GM19099 (cell line): ENCODE measurements around the gene OSBP2.

Experiments used
- POLR2A ChIP-seq: IDR thresholded peaks from 3 replicates; pipeline ENCODE4 v1.6.1; 2011; ENCODE audit warnings: low read depth; ENCODE audit not compliant: insufficient read length; ENCODE audit errors: extremely low read depth

OSBP2 gene

DNA sequence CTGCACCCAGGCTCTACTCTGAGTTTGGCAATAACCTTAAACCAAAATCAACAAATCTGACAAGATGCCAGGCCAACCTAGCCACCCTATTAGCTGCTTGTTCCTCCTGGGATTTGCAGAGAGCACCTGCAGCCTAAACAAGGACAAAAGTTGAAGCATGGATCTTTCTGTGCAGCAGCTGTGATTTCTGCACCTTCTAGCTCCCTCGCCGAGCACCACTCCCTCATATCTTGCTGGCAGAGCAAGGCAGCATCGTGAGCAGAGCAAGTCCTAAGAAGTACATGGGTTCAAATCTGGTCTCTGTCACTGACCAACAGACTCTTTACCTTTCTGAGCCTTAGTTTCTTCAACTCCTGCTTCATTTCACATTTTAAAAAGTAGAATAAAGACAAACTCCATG, 235.6 kb downstream of the OSBP2 start:
- no peak for TF ChIP-seq POLR2A

DNA sequence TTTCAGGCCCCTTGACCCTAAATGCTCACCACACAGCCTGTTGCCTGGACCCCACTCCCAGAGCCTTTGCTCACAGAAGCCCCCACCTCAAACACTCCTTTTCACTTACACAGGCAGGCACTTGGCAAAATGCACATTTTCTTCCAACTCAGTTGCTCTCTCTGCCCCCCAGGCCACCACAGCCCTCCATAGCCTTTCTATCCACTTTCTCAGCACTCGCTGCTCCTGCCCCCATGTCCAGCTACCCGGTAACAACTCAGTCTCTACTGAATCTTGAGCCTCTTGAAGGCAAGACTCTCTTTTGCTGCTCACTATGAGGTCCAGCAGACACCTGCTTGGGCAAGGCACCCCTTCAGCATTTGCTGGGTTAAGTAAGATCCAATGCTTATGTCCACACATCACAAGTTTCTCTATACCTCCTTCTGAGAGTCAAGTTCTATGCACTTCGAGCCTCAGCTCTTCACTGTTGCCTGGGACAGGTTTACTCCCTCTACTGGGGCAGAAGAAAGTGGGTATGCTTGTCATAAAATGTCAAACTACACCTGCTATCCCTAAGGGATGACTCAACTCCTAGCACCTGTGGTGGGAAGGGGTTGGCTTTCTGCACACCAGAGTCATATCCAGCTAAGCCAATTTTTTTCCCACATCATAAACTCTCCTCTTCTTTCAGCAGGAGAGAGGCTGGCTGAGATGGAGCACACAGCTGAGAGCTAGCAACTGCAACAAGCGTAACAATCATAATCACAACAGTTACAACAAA, 237.0 kb downstream of the OSBP2 start:
- TF ChIP-seq POLR2A = no peak

DNA sequence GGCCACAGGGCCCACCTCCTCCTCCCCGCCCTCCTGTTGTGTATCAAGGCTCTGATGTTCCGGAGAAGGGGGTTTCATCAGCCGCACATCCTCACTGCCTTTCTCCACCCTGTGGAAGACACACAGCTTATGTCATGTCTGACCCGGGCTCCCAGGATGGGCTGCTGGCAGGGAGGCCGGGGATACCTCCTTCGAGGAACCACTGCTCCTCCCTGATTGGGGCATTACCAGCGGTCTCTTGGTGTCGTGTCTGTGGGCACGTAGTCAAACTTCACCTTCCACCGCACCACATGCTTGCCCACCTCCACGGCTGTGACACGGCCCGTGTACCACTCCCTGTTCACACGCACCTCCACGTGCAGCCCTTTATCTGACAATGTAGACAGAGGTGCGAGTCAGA, 238.0 kb downstream of the OSBP2 start:
- TF ChIP-seq POLR2A = no peak

DNA sequence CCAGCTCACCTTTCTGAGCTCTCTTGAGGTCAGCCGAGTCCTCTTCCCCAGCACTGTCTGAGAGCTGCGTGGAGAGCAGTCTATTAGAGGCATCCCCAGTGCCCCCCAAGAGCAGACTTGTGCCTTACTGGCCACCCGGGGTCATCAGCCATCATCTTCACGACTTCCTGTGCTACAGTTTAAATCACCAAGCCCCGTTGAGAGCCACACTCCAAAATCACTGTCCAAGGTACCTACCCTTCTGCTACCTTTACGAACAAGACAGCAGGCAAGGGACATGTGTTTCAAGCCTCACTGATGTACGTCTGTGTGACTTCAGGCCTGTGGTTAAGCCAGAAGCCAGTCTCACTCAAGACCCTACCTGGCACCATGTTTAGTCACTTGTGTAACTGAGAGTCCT, 238.8 kb downstream of the OSBP2 start:
- no peak for TF ChIP-seq POLR2A

DNA sequence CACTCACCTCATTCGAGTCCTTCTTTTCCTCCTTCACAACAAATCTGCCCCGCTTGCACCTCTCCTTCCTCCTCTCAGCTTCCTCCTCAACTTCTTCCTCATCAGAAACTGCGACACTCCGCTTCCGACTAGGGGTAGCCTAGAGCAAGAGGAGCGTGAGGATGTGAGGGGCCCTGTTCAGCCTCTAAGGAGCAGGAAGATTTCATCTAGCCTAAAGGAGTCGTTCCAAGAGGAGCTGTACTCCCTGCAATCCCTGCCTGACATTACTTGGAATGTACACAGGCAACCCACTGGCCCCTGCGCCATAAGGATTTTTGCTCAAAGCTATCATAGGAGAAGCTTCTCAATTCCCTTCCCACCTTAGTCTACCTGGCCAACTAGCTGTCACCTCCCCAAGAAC, 239.4 kb downstream of the OSBP2 start:
- no peak for TF ChIP-seq POLR2A

DNA sequence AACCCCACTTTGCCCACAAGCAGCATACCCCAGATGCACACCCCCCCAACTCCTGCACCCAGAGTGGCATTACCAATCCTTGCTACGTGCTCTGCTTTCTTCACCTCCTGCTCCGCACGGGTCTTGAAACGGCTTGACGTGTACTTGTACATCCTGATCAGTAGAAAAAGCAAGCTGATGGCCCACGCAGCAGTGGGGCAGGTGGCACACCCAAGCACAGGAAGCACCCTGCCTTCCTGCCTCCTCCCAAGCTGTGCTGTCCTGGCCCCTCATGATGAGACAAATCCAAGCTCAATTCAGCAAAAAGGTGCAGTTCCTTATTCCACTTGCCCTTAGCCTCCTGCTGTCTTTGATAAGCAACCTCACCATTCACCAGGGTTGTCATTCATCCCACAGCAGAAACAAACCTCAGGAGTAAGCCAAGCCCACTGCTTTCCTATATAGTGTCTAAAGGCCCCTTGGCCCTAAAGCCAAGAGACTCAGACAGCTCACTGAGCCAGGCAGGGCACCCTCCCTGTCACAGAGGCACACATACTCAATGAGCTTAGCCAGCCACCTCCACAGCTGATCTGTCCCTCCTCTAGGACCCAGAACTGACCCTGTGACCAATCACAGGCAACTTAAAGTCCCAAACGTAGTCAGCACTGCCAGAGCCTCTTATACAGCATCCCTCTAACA, 246.2 kb downstream of the OSBP2 start:
- no peak for TF ChIP-seq POLR2A

DNA sequence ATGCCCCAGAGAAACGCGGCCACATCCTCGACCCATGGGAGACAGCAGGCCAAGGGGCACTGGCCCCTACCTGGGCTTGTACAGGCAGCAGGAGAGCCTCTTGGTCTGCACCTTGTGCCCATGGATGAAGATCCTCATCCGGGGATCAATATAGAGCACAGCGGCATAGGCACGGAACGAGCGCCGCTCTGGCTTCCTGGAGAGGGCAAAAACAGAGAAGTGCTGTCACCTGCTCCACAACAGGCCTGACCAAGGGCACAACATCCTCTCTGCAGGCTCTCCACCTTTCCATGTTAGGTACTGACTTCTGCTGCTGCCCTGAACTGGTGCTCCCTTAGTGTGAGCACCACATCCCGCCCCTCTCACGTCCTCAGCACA, 246.7 kb downstream of the OSBP2 start:
- TF ChIP-seq POLR2A = no peak

DNA sequence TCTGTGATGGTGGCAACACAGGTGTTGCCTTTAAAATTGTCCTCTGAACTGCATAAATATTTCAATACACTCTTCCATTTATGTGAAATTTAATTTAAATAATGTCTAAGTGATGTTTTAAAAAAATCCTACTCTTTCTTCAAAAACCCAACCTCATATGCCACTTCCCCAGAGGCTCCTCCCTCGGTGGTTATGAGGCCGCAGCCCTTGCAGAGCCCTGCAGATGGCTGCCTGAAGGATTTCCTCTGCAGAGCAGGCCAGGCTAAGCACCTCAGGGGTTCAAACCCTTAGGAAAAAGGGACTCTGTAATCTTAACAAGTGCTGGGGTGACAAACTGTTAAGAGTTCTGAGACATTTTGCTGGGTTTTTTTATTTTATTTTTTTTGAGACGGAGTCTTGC, 248.7 kb downstream of the OSBP2 start:
- no peak for TF ChIP-seq POLR2A

DNA sequence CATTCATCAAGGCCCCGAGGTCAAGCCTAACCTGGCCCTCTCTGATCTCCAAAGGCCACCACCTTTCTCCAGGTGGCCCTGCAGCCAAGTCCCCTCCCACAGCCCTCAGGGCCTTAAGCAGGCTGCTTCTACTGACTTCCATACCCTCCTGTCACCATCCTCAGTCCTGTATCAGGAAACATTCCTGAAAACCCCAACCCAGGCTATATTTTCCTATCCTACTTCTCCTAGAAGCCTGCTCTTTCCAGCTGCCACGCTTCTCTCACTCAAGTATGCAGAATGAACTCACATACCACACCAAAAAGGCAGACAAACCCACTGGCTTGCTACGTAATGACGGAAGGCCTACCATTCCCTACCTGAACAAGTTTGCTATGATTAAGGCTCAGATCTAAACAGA, 250.3 kb downstream of the OSBP2 start:
- TF ChIP-seq POLR2A = no peak

DNA sequence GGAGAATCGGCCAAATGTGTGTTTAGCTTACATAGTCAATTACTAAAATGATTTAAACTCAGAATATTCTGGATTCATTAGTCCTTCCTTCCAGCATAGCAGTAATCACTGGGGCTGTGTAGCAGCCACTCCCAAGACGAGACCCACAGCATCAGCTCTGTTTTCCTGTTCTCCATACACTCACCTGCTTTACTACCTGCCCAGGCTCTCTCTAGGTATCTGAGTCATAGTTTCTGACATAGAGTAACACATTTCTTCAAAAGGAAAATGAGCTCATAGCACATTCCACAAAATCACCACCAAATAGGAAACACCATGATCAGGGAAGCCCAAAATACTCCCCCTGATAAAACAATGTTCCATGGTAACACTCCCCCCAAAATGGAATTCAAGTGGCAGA, 251.0 kb downstream of the OSBP2 start:
- TF ChIP-seq POLR2A = no peak

DNA sequence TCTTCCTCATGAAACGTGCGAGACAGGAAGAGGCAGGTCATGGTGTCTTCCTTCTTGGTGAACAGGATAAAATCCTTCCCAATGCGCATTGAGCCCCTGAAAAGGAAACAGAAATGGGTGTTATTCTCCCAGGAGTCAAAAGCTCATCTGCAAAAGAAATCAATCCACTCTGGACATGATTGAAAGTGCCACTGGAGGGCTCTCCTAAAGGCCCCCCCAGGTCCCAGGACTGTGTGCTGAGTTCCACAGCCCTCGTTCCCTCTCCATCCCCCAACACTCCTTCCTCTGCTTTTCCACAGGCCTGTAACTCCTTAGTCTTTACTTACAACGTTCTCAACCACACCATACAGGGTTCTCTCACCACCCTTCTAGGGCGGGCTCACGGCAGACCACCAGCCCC, 251.7 kb downstream of the OSBP2 start:
- TF ChIP-seq POLR2A = no peak

DNA sequence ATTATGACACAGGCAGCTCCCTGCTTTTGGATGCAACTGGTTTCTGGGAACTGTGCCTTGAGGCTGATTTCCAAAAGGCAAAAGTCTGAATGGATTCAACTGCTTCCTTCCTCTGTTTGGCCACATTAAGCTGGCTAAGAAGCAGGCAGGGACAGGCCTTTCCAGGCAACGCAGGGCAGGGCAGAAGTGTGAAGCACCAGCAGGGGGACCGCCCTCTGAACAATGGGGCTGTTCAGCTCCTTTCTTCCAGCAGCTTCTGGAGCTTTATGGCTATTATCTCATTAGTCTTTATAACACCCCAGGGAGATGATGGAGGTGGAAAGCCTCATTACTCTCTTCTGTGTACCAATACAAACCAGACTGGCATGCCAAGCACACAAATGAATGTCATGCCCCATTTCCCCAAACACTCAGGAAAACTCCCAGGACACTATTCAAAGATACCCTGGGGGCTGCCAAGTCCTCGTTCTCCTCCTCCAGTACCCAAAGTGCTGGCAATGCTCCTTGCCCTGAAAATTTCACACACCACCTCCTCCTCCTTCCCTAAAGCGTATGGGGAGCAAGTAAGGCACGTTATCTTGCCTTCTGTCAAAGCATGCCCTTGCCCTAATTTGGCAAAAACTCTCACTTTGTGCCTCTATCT, 252.6 kb downstream of the OSBP2 start:
- TF ChIP-seq POLR2A = no peak

DNA sequence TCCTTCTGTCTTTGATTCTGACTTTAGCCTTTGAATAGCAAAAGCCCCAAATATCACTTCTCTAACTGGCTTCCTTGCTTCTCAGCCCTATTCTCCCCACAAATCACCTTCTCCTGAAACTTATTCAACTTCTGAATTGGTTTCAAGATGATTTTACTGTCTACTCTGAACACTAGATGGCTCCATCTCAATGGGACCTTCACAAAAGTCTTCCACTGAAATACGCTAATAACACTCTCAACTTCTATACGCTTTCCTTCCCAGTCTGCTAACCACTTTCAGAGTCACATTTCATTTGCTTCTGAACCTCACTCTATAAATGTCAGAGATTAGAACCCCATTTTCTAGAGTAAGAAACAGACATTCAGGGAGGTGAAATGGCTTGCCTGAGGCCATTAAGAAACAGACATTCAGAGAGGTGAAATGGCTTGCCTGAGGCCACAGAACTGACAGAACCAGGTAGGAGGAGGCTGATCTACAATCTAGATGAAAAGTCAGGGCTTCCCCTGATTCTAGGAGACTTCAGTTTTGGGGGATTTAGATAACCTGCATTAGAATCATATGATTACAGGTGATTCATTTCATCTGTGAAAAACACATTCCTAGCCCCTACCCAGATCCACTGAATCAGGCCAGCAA, 253.3 kb downstream of the OSBP2 start:
- no peak for TF ChIP-seq POLR2A

DNA sequence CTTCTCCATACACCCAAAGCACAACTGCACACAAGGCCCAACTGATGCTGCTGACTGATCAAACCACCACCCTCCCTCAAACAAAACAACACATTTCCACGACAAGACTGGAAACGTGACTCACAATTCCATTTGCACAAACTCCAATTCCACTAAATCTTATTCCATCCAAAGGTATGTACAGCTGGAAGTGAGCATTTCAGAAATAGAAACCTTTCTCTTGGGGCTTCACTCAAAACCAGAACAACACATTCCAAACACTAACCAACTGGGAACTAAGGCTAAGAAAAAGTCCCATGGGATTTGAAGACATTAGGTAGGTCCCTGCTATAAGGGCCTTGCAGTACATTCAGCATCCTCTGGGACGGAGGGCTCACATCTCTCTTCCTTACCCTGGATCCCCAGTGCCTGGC, 254.3 kb downstream of the OSBP2 start:
- TF ChIP-seq POLR2A = no peak

DNA sequence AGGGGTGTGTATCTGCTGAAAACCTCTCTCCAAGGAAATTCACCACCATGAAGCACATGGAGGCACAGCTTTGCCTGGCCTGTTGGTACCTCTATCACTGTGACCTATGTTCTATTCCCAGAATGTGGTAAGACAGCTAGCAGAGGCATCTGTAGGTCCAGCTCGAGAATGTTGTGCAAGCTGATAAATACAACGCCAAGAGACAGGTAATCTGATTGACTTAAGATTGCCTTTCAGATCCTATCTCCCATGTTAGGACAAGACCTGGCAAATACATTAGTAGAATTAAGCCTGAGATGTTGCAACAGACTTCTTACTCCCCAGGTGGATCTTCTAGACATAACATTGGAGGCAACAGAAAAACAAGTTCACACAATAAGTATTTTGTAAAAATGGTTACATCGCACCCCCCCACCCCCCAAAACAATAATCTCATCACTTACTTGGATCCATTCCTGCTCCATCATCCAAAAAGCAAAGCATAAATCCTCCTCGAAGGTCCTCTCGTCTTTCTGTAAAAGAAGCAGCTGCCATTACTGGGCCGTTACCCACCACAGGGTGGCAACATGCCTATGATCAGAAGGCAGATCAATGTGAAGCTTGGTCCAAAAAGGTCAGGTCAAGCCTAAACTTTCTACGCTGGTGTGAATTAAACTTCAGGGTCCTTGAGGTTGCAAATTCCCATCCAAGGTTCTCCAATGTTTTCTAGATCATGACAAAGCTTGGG, 255.4 kb downstream of the OSBP2 start:
- TF ChIP-seq POLR2A = no peak

DNA sequence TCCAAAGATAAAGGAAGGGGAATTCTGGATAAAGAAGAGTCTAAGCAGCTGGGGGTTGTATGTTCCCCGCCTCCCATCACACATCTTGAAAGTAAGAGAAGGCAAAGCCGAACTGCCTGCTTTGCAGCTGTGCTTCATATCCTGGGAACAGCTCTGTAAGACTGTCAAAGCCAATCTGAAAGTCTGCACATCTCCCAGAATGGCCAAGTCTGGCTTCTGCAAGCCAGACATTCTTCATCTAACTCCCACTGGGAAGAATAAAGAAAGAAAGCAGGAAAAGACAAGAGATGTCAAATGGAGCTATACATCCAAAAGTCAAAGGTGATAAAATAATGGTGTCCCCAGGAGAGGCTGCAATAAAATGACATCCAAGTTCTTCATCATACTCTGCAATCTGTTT, 258.5 kb downstream of the OSBP2 start:
- TF ChIP-seq POLR2A = no peak

DNA sequence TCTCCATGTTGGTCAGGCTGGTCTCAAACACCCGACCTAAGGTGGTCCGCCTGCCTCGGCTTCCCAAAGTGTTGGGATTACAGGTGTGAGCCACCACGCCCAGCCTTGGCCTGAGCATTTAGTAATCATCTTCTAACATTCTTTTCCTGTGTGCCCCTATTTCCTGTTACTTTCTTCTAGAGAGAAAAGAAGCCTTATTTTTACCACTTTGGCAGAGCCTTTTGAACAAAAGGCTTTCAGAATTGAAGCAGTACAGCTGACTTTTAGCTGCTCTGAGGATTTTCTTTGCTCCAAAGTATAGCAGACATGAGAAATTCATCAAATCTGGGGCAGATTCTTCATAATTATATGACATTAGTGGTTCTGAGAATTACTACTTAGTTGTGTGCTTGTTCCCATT, 260.5 kb downstream of the OSBP2 start:
- no peak for TF ChIP-seq POLR2A
